GM18519 (cell line): ENCODE data around the gene AP5S1.
"Not testable (repeated sequence)": the region's sequence is repeated elsewhere in the genome, so short reads cannot be mapped to it uniquely, and the experiment has no call there.

ENCODE experiments used
- ATAC-seq: cut with Tn5 transposase; IDR thresholded peaks from one replicate; pipeline ENCODE4 v1.9.1; 2021; ENCODE audit warnings: mild to moderate bottlenecking, moderate library complexity; ENCODE audit not compliant: unreplicated experiment, low FRiP score

Gene AP5S1

DNA sequence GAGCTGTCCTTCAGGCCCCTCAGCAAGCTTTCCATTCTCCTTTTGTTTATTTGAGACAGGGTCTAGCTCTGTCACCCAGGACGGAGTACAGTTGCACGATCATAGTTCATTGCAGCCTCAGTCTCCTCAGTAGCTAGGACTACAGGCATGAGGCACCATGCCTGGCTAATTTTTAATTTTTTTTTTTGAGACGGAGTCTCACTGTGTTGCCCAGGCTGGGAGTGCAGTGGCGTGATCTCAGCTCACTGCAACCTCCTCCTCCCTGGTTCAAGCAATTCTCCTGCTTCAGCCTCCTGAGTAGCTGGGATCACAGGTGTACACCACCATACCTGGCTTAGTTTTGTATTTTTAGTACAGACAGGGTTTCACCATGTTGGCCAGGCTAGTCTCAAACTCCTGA lies 31.1 kb upstream of the AP5S1 start:
- ATAC-seq = not testable (repeated sequence)

DNA sequence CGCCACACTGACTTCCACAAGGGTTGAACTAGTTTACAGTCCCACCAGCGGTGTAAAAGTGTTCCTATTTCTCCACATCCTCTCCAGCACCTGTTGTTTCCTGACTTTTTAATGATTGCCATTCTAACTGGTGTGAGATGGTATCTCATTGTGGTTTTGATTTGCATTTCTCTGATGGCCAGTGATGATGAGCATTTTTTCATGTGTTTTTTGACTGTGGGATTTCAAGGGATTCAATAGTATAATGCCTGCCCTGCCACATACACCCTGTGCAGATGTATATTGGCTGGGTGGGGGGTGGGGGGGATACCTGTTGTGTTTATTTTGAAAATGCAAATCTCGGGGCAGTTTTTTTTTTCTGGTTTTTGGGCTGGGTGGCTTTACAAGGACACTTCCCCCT lies 26.2 kb upstream of the AP5S1 start:
- ATAC-seq = not testable (repeated sequence)

DNA sequence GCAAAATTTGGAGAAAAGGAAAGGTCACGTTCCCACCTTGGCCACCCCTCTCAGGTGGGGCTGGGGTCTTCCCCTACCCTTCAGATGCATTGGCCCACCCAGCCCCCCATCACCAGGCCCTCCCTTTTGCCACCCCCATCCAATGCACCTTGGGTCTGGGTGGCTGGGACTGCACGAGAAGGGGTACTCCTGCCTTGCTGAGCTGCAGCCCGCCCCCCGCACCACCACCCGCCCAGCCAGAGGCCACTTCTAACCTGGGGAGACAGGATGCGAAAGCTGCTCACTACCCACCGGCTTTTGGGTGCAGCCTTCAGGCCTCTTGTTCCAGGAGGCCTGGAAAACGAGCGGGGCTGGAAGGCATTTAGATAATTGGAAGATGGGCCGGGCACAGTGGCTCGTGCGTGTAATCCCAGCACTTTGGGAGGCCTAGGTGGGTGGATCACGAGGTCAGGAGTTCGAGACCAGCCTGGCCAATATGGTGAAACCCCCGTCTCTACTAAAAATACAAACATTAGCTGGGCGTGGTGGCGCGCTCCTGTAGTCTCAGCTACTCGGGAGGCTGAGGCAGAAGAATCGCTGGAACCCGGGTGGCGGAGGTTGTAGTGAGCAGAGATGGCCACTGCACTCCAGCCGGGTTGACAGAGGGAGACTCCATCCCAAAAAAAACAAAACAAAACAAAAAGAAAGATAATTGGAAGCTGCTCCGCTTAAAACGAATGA lies 25.5 kb upstream of the AP5S1 start:
- ATAC-seq = no peak

DNA sequence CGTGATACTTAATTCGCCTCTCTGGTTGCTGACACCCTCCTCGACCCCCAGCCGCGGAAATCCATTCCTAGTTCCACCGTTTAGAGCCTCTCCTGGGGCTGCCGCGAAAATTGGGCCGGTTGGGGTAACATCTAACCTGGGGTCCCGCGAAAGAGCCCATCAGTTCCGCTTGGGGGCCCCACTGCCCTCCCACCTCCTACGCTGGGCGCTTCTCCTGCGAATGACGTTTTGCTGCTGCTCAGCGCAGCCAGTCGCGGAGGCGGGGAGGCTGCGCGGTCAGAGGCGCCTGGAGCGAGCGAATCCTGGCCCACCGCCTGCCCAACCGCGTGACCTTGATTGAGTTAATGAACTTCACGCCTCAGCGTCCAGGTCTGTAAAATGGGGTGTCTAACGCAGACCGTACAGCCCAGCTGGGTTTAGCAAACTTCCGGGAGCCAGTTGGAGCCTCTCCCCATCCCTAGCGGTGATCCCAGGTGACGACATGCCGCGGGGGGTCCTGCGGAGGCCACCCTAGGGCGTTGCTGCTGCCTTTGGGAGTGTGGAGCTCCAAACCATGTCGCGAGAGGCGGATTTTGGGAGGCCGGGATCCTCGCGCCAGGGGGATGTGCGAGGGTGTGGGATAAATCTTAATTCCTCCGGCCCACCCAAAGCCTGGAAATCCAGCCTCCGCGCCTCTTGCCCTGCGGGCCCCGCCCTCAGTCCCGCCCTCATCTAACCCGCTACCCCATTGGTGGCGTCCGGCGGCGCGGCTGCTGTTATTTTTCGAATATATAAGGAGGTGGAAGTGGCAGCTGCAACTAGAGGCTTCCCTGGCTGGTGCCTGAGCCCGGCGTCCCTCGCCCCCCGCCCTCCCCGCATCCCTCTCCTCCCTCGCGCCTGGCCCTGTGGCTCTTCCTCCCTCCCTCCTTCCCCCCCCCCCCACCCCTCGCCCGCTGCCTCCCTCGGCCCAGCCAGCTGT lies 24.6 kb upstream of the AP5S1 start, which contains the start of gene CDC25B:
TSS of gene CDC25B (plus strand) at position 800 of the 958 bp plus-strand sequence. CDS start 222 bp downstream, outside the sequence.
- ATAC-seq = peak; percentile 37

DNA sequence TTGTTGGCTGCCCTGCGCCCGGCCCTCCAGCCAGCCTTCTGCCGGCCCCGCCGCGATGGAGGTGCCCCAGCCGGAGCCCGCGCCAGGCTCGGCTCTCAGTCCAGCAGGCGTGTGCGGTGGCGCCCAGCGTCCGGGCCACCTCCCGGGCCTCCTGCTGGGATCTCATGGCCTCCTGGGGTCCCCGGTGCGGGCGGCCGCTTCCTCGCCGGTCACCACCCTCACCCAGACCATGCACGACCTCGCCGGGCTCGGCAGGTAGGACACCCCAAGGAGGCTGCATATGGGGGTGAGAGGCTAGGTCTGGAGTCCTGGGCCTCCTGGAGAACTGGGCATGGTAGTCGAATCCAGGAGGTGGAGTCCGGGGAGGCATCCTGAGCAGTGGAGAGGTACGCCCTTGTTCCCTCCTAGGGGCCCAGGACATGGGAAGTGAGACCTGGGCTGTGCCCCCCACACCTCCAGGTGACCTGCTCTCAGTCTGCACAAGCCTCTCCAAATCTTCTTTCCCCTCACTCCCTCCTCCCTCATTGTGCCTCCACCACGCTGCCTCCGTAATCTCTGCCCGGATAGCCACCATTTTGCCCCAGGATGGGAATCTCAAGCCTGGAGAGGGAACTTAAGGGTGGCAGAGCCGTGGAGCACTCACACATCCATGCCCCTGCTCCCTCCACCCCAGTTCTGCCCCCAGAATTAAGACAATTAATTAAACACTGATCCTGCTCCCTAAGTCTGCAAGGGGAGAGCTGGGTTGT lies 23.7 kb upstream of the AP5S1 start:
- ATAC-seq = peak; percentile 4

DNA sequence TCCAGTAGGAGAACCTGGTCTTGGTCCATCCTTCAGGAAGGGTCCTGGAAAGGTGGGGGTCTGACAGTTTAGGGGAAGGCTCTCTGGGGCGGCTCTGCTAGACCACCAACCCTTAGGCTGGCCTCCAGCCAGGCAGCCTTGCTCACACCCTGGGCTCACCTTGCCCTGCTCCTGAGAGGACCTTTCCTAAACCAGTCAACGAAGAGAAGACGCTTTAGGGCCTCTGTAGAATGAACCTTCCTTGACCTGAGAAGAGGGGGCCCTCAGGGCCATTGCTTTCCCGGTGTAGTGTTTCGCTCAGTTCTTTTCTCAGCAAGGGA lies 23.2 kb upstream of the AP5S1 start:
- no peak for ATAC-seq

DNA sequence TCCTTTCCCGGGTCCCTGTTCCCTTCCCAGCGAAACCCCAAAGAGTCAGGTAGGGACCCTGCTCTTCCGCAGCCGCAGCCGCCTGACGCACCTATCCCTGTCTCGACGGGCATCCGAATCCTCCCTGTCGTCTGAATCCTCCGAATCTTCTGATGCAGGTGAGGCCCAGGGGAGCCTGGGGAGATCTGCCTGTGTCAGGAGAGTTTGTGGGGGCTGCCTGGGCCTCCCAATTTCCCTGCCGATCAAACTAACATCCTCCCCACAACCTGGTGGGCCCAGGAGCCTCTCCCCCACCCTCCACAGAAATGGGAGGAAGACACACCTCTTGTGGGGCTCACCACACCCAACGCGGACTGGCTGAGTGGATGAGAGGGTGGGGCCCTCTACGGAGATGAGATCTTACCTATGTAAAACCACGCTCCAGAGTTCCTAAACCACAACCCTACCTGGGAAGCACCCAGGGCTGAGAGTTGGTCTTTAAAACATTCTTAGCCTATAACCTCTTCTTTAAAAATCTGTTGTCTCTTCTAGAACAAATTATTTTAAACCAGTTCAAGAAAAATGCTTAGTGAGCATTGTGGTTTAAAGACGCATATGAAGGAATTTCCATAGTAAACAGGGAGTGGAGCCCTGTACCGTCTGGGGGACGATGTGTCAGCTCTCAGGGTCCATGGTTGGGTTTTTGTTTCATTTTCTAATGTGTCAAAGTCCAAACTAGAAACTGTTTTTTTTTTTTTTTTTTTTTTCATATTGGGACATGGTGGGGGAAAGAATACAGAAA lies 22.6 kb upstream of the AP5S1 start:
- ATAC-seq = no peak

DNA sequence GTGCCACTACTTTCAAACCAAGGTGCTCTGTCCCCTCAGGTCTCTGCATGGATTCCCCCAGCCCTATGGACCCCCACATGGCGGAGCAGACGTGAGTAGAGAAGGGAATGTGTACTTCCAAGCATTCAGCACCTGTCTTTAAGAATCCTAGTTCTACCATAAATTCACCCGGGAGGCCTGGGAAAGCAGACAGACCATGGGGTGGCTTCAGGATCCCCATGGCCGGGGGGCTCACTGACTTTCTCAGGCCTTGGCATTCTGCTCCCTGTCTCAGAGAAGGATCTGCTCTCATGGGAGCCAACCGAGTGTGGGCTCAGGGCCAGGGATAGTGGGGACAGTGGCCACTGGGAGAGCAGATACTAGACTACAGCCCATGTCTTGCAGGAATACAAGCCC lies 22.0 kb upstream of the AP5S1 start:
- ATAC-seq = no peak

DNA sequence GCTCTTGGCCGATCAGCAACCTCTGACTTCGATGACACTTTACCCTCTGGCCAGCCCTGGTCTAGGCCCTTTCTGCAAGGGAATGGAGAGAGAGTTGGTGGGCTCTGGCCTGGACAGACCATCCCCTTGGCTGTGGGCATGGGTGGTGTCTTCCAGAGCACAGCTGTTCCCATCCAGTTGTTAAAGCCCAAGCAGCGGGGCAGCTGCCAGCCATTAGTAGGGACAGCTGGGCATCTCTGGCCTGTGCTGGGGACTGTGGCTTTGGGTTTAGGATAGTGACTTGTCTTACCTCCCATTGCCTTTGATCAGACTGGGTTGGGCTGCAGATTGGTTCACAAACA lies 21.5 kb upstream of the AP5S1 start:
- ATAC-seq = no peak

DNA sequence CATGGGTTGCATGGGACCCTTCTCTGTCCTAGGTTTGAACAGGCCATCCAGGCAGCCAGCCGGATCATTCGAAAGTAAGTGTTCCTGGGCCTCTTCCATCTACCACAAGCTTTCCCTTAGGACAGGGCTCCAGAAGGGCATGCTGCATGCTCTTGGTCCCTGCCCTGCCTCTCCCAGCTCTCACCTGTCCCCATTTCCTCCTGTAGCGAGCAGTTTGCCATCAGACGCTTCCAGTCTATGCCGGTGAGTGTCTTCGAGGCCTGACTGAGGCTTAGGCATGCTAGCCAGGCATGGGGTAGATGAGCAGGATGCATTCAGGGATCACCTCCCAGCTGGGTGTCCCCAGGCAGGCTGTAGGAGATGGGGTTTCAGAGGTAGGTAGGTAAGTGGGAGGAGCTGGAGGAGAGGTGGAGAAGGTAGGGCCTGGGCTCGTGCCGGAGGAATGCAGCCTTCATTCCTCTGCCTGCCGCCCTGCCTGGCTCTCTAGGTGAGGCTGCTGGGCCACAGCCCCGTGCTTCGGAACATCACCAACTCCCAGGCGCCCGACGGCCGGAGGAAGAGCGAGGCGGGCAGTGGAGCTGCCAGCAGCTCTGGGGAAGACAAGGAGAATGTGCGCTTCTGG lies 20.0 kb upstream of the AP5S1 start:
- no peak for ATAC-seq

DNA sequence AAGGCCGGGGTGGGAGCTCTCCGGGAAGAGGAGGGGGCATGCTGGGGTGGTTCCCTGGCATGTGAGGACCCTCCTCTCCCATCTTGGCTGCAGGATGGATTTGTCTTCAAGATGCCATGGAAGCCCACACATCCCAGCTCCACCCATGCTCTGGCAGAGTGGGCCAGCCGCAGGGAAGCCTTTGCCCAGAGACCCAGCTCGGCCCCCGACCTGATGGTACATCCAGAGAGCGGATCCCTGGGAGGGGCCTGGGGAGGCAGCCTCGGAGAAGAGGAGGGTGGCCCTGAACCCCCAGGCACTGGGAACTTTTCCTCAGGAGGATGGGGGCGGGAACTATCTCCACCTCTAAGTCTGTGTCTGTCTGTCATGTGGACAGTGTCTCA lies 19.5 kb upstream of the AP5S1 start:
- ATAC-seq = no peak

DNA sequence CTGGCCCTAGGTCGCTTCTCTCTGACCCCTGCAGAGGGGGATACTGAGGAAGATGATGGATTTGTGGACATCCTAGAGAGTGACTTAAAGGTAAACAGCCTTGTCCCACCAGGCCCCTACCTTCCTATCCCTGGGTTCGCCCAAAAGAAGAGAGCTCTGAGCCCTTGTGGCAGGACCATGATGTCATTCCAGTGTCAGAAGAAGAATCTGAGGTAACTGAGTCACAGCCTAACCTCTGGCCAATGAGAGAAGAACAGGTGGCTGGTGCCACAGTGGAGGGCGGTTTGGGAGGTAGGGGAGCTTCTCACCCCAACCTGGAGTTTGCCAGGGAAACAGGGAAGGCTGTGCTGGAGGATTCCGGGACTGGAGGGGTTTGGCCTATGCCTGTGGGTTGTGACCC lies 19.0 kb upstream of the AP5S1 start:
- ATAC-seq = no peak

DNA sequence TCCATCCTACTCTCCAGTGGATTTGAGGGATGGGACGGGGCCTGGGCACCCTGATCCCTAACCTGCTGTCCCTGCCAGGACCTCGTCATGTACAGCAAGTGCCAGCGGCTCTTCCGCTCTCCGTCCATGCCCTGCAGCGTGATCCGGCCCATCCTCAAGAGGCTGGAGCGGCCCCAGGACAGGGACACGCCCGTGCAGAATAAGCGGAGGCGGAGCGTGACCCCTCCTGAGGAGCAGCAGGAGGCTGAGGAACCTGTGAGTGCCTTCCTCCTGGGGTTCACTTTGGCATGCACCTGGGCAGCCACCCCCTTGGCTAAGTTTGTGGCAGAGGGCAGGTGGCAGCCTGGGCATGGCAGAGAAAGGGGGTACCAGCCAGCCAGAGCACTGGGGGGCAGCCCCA lies 18.5 kb upstream of the AP5S1 start:
- no peak for ATAC-seq

DNA sequence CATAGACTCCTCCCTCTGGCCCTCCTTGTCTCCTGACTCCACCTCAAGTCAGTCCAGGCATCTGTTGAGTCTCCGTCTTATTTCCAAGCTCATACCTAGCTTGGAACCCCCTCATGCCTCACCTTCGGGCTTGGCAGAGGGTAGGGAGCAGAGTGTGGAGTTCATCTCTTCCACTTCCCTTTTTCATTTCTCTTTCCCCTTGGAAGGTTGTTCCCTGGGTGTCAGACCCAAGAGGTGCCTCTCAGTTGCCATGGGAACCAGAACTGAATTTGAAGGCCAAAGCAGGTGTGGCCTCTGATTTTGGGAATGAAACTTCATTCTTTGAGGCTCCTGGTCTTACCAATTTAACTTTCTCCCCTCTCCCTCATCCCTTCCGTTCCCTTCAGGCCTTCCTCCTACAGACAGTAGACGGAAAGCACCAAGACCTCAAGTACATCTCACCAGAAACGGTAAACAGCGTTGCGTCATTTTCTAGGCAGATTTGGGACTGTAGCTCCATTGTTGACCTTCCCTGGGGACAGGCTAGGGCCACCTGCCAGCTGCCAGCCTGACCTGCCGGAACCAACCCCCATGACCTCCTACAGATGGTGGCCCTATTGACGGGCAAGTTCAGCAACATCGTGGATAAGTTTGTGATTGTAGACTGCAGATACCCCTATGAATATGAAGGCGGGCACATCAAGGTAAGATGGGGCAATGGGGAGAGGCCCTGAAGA lies 17.7 kb upstream of the AP5S1 start:
- no peak for ATAC-seq

DNA sequence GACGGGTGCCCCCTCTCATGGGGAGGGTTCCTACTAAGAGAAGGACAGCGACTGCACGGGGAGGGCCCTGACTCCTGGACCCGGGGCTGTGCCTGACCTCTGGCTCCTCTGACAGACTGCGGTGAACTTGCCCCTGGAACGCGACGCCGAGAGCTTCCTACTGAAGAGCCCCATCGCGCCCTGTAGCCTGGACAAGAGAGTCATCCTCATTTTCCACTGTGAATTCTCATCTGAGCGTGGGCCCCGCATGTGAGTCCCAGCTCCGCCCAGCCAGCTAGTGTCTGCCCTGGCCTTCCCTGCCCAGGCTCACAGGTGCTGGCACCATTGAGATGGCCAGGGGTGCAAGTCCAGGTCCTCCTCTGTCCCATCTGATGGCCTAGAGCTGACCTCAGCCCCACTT lies 17.1 kb upstream of the AP5S1 start:
- ATAC-seq = no peak

DNA sequence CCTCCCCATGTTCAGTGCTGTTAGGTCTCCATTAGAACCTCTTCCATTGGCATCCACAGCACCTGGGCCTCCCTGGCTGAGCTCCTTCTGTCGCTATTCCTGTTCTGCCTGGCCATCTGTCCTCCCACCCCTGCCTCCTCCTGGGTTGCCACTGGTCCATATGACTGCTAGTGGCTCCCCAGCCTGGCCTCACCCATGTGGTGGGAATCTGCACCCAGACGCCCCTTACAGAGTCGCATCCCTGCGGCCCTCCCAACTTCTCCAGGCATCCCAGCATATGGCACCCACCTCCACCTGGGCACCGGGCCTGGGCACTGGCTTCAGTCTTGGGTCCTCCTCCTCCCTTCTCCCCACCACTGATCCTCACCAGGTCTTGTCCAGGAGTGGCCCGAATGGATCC lies 16.5 kb upstream of the AP5S1 start:
- ATAC-seq = no peak

DNA sequence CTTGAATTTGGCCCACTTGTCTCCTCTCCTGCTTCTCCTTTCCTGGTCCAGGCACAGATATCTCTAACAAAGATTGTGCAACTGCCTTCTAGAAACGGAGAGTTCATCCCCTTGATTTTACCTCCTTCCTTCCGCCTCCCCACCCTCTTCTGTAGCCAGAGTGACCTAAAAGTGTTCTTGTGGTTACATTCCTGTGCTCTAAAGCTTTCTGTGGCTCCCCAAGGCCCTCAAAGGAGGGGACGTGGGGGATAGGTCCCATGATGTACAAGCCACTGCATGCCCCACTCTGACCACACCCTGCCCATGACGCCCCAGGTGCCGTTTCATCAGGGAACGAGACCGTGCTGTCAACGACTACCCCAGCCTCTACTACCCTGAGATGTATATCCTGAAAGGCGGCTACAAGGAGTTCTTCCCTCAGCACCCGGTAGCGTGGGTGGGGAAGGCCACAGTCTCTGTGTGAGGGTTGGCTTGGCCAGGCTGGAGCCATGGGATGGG lies 16.0 kb upstream of the AP5S1 start:
- no peak for ATAC-seq

DNA sequence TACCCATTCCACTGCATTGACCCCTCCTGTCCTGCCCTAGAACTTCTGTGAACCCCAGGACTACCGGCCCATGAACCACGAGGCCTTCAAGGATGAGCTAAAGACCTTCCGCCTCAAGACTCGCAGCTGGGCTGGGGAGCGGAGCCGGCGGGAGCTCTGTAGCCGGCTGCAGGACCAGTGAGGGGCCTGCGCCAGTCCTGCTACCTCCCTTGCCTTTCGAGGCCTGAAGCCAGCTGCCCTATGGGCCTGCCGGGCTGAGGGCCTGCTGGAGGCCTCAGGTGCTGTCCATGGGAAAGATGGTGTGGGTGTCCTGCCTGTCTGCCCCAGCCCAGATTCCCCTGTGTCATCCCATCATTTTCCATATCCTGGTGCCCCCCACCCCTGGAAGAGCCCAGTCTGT lies 15.6 kb upstream of the AP5S1 start:
- no peak for ATAC-seq

DNA sequence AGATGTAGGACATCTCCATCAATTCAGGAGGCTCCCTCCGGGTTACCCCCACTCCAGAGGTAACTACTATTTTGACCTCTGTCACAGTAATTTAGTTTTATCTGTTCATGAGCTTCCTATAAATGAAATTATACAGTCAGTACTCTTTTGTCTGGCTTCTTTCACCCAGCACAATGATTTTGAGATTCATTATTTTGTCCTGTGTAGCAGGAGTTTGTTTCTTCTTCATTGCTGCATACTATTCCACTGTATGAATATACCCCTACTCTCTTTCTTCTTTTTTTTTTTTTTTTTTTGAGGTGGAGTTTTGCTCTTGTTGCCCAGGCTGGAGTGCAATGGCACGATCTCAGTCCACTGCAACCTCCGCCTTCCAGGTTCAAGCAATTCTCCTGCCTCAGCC lies 11.8 kb upstream of the AP5S1 start:
- ATAC-seq = no peak
